IMR-90 (cell line): ENCODE data around the gene HIVEP3. TPM values are rescaled to one million over a fixed set of nuclear protein-coding genes. Genes with fewer than 3 reads are reported as not detected.
A peak's percentile ranks its signal among the peaks of the same experiment; 100 is the strongest.

ENCODE experiments used
- ATAC-seq: fragments of 200-7000 bp; cut with Tn5 transposase; 2 replicates; pipeline ENCODE4 v1.9.1; 2020; ENCODE audit warnings: low read depth, mild to moderate bottlenecking, moderate library complexity
- BruUV-seq: library from RNA; stranded (reverse); fragments of 400-500 nt; replicated peaks from 2 replicates; lab custom pipeline; 2021; lab: Mats Ljungman, UMichigan
- CTCF ChIA-PET: fragments of 300-600 bp; formaldehyde crosslinking; extraction: SDS; loops from one replicate; lab custom pipeline; 2021; ENCODE audit warnings: antibody characterized with exemption; lab: Yijun Ruan, JAX
- POLR2A ChIA-PET: fragments of 300-600 bp; sonication (Branson Sonifier 250); formaldehyde crosslinking; loops from one replicate; lab custom pipeline; 2022; ENCODE audit warnings: antibody characterized with exemption; ENCODE audit not compliant: unreplicated experiment; lab: Charles Lee
- DNase-seq: peaks from one replicate; pipeline ENCODE4 v3.0.0; 2013
- H2AFZ ChIP-seq: replicated peaks from 2 replicates; pipeline ENCODE3; 2013; ENCODE audit warnings: low read length, mild to moderate bottlenecking; ENCODE audit not compliant: poor library complexity
- H2AK5ac ChIP-seq: 2 replicates; pipeline ENCODE4 v1.6.1; 2013; ENCODE audit warnings: low read depth, low read length, inconsistent platforms
- H2AK9ac ChIP-seq: replicated peaks from 2 replicates; pipeline ENCODE3; 2013; ENCODE audit warnings: mild to moderate bottlenecking, low read depth, low read length, moderate library complexity; ENCODE audit not compliant: poor library complexity
- H2BK120ac ChIP-seq: 2 replicates; pipeline ENCODE4 v1.6.1; 2013; ENCODE audit warnings: low read depth, low read length, inconsistent platforms
- H2BK15ac ChIP-seq: 3 replicates; pipeline ENCODE4 v1.6.1; 2013; ENCODE audit warnings: low read depth, low read length, inconsistent platforms
- H2BK20ac ChIP-seq: 2 replicates; pipeline ENCODE4 v1.6.1; 2013; ENCODE audit warnings: low read depth, mild to moderate bottlenecking, inconsistent platforms, low read length, moderate library complexity
- H2BK5ac ChIP-seq: 2 replicates; pipeline ENCODE4 v1.6.1; 2013; ENCODE audit warnings: mild to moderate bottlenecking, low read depth, low read length, inconsistent platforms; ENCODE audit not compliant: poor library complexity, severe bottlenecking
- H3K14ac ChIP-seq: replicated peaks from 2 replicates; pipeline ENCODE4 v1.6.1; 2013; ENCODE audit warnings: low read depth, low read length, inconsistent platforms
- H3K18ac ChIP-seq: 2 replicates; pipeline ENCODE4 v1.6.1; 2013; ENCODE audit warnings: low read depth, low read length, control low read depth
- H3K23ac ChIP-seq: 2 replicates; pipeline ENCODE4 v1.6.1; 2013; ENCODE audit warnings: low read depth, low read length, inconsistent platforms
- H3K27ac ChIP-seq: 2 replicates; pipeline ENCODE4 v1.5.1; 2013; ENCODE audit warnings: mild to moderate bottlenecking, control low read depth, low read length; ENCODE audit not compliant: insufficient read depth
- H3K27me3 ChIP-seq: 2 replicates; pipeline ENCODE4 v1.6.1; 2013; ENCODE audit warnings: low read length; ENCODE audit not compliant: control insufficient read depth, insufficient read depth
- H3K36me3 ChIP-seq: 2 replicates; pipeline ENCODE4 v1.6.1; 2013; ENCODE audit warnings: low read length, mixed read lengths; ENCODE audit not compliant: control insufficient read depth, insufficient read depth
- H3K4ac ChIP-seq: 2 replicates; pipeline ENCODE4 v1.6.1; 2013; ENCODE audit warnings: low read depth, low read length, inconsistent platforms
- H3K4me1 ChIP-seq: 2 replicates; pipeline ENCODE4 v1.6.1; 2013; ENCODE audit warnings: low read length, mixed read lengths; ENCODE audit not compliant: control insufficient read depth, insufficient read depth
- H3K4me2 ChIP-seq: 2 replicates; pipeline ENCODE4 v1.6.1; 2013; ENCODE audit warnings: low read depth, mild to moderate bottlenecking, control low read depth, low read length, moderate library complexity
- H3K4me3 ChIP-seq: 2 replicates; pipeline ENCODE4 v1.5.1; 2013; ENCODE audit warnings: low read depth, mild to moderate bottlenecking, control low read depth, low read length, moderate library complexity; ENCODE audit not compliant: insufficient read depth
- H3K56ac ChIP-seq: 2 replicates; pipeline ENCODE4 v1.6.1; 2013; ENCODE audit warnings: low read length, inconsistent platforms; ENCODE audit not compliant: insufficient read depth; ENCODE audit errors: extremely low read depth
- H3K79me1 ChIP-seq, 2 experiments: 2 replicates each; pipeline ENCODE4 v1.6.1; 2013; ENCODE audit warnings: low read length in 2 of 2, inconsistent platforms in 1 of 2, low read depth in 1 of 2
- H3K9ac ChIP-seq: 2 replicates; pipeline ENCODE4 v1.6.1; 2013; ENCODE audit warnings: low read depth, low read length, control low read depth
- H3K9me1 ChIP-seq: 2 replicates; pipeline ENCODE4 v1.6.1; 2013; ENCODE audit warnings: low read length, inconsistent platforms; ENCODE audit not compliant: insufficient read depth
- H3K9me3 ChIP-seq: 2 replicates; pipeline ENCODE4 v1.6.1; 2013; ENCODE audit warnings: low read length; ENCODE audit not compliant: control insufficient read depth, insufficient read depth
- H4K20me1 ChIP-seq: 2 replicates; pipeline ENCODE4 v1.6.1; 2013; ENCODE audit warnings: low read length, inconsistent platforms; ENCODE audit not compliant: insufficient read depth
- H4K5ac ChIP-seq: 2 replicates; pipeline ENCODE4 v1.6.1; 2013; ENCODE audit warnings: mild to moderate bottlenecking, low read depth, low read length, control low read depth
- H4K8ac ChIP-seq, 2 experiments: 2 replicates each; pipeline ENCODE4 v1.6.1; 2013; ENCODE audit warnings: low read depth in 2 of 2, low read length in 2 of 2, control low read depth in 1 of 2, inconsistent platforms in 1 of 2
- H4K91ac ChIP-seq: 2 replicates; pipeline ENCODE4 v1.6.1; 2013; ENCODE audit warnings: low read depth, low read length, inconsistent platforms; ENCODE audit not compliant: insufficient read depth
- ELK1 ChIP-seq: fragments of 150-350 bp; IDR thresholded peaks from 2 replicates; pipeline ENCODE4 v1.6.1; 2016; ENCODE audit warnings: low read depth, mild to moderate bottlenecking, low read length, moderate library complexity, borderline replicate concordance
- FOS ChIP-seq: fragments of 150-350 bp; IDR thresholded peaks from 2 replicates; pipeline ENCODE4 v1.6.1; 2016; ENCODE audit warnings: low read depth, low read length
- MAFK ChIP-seq: IDR thresholded peaks from 2 replicates; pipeline ENCODE4 v1.6.1; 2012; ENCODE audit warnings: low read depth, low read length, improper control_type of control experiment
- MAZ ChIP-seq: IDR thresholded peaks from 2 replicates; pipeline ENCODE4 v1.6.1; 2012; ENCODE audit warnings: low read depth, mild to moderate bottlenecking, low read length, improper control_type of control experiment, moderate library complexity, borderline replicate concordance
- SMC3 ChIP-seq: fragments of 150-350 bp; IDR thresholded peaks from 2 replicates; pipeline ENCODE4 v1.6.1; 2016; ENCODE audit warnings: low read depth, mild to moderate bottlenecking, antibody characterized with exemption, low read length, moderate library complexity
- WGBS, 2 experiments: methylation state at CpG; one replicate each; pipeline versions ENCODE4 v1.1.5 to v1.1.7; 2013; ENCODE audit warnings: missing lambda C conversion rate in 2 of 2; ENCODE audit not compliant: insufficient read length in 1 of 2; ENCODE audit errors: extremely low coverage in 2 of 2; 5-methylcytosine and 5-hydroxymethylcytosine counted together
- dilution Hi-C: fragments of 300-500 bp; cut with HindIII; formaldehyde crosslinking; loops from one replicate; pipeline ENCODE4 v1.14.3; 2018; ENCODE audit warnings: low sequenced_read_pairs; ENCODE audit not compliant: unreplicated experiment
- in situ Hi-C: fragments of 300-500 bp; cut with MboI; formaldehyde crosslinking; loops from 3 replicates; pipeline ENCODE4 v1.14.3; 2019; ENCODE audit warnings: low sequenced_read_pairs, inconsistent platforms, mixed read lengths
- intact Hi-C: fragments of 100-400 bp; cut with micrococcal nuclease; formaldehyde crosslinking; loops from 2 replicates; pipeline ENCODE4 v1.10.0; 2022
- polyA plus RNA-seq, 3 experiments: library from polyadenylated mRNA; depleted of rRNA; stranded (reverse); fragments of >200 nt; gene quantifications; 2 replicates each; pipeline ENCODE4 v1.2.3, GENCODE V29; 2012; ENCODE audit warnings: low replicate concordance in 1 of 3
- total RNA-seq: library from RNA; depleted of rRNA; stranded (reverse); fragments of >200 nt; gene quantifications from 2 replicates; pipeline ENCODE4 v1.2.3, GENCODE V29; 2012

HIVEP3 gene
- total and polyA plus RNA-seq, 2 of the 4 experiments (the other 2 are of a cell fraction): 1.4 to 4.0 TPM

GRCh38 chr1:41726899-41727748 lies 191.6 kb downstream of the HIVEP3 start:
- intact Hi-C loops (no loop called here), in situ Hi-C loops (no loop called here), dilution Hi-C loops (no loop called here)
- Histone ChIP-seq H3K27me3 (no peaks in the 10 kb centered on the region; the same call in 1 of the 2 replicates), H4K8ac (no peak overlapping the region), H3K9ac (no peak overlapping the region), H3K18ac (no peak overlapping the region), H2BK120ac (no peak overlapping the region), H3K56ac (no peak overlapping the region), H2AFZ (peak overlapping the region; percentile 48), H3K79me1 (no peaks in the 10 kb centered on the region), H3K4ac (peak overlapping the region; percentile 16; the same call in 1 of the 2 replicates), H3K4me1 (peaks cover 7% of the 10 kb centered on the region), H4K5ac (no peak overlapping the region), H2BK20ac (no peak overlapping the region), H3K4me2 (no peak overlapping the region), H2AK5ac (no peak overlapping the region; the same call in 1 of the 2 replicates), H3K9me1 (0 out of 2 replicates have a peak, but pooled peaks cover 6% of the 10 kb centered on the region), H3K23ac (no peak overlapping the region), H3K27ac (no peak overlapping the region), H2AK9ac (peak overlapping the region; percentile 15), H4K91ac (no peak overlapping the region; the same call in 1 of the 2 replicates), H2BK15ac (no peak overlapping the region), H4K20me1 (no peaks in the 10 kb centered on the region), H3K14ac (0 out of 2 replicates have a peak overlapping the region, but pooled peaks have one; percentile 18), H3K36me3 (no peaks in the 10 kb centered on the region), H3K9me3 (peaks cover 4% of the 10 kb centered on the region), H2BK5ac (no peak overlapping the region), H3K4me3 (no peak overlapping the region)
- TF ChIP-seq FOS (no peak), MAFK (no peak), ELK1 (no peak), MAZ (no peak), SMC3 (no peak)
- DNase-seq (no peak), ATAC-seq (no peak)
- CTCF ChIA-PET: no interaction called here
- POLR2A ChIA-PET: no interaction called here
- no TSS peak for BruUV-seq
- WGBS, 2 experiments: 70% methylated on average over 2 of the region's 24 CpGs; no CpG with 5 or more reads in 1 of the 2 experiments
